T-helper 17 cell (primary cell): ENCODE results near the gene CRABP2. TPM values are rescaled to one million over a fixed set of nuclear protein-coding genes. Genes with fewer than 3 reads are reported as not detected.

Source experiments
- ATAC-seq: fragments of 150-1000 bp; cut with Tn5 transposase; 2 replicates; pipeline ENCODE4 v1.10.0; 2021; ENCODE audit warnings: mild to moderate bottlenecking, moderate library complexity
- DNase-seq, 3 donors: peaks; one replicate each; pipeline versions ENCODE4 v3.0.0 to v3.0.0-alpha.2; 2020 to 2021
- H3K9me3 ChIP-seq: one replicate; pipeline ENCODE4 v1.7.0; 2013; ENCODE audit warnings: low read length, mild to moderate bottlenecking; ENCODE audit not compliant: control insufficient read depth, poor library complexity, severe bottlenecking
- H3K27ac Mint-ChIP-seq: one replicate; pipeline ENCODE4 v1.8.0; 2022; ENCODE audit warnings: mild to moderate bottlenecking, moderate library complexity, mixed read lengths
- H3K27me3 Mint-ChIP-seq: one replicate; pipeline ENCODE4 v1.8.0; 2022; ENCODE audit warnings: mixed read lengths
- H3K36me3 Mint-ChIP-seq: one replicate; pipeline ENCODE4 v1.8.0; 2022; ENCODE audit warnings: low read depth, mixed read lengths
- H3K4me1 Mint-ChIP-seq: one replicate; pipeline ENCODE4 v1.8.0; 2022; ENCODE audit warnings: mild to moderate bottlenecking, mixed read lengths
- H3K4me3 Mint-ChIP-seq: one replicate; pipeline ENCODE4 v1.8.0; 2022; ENCODE audit warnings: mild to moderate bottlenecking, moderate library complexity, mixed read lengths
- total RNA-seq, 4 donors: library from RNA in 2 of 4; stranded (reverse) in 2 of 4; gene quantifications; one replicate each; pipeline ENCODE4 v1.2.3 and lab custom pipeline; 2022 to 2026

CRABP2 gene
- total RNA-seq, 2 donors from 2014 or later, result 1.5 to 4.5 TPM

DNA sequence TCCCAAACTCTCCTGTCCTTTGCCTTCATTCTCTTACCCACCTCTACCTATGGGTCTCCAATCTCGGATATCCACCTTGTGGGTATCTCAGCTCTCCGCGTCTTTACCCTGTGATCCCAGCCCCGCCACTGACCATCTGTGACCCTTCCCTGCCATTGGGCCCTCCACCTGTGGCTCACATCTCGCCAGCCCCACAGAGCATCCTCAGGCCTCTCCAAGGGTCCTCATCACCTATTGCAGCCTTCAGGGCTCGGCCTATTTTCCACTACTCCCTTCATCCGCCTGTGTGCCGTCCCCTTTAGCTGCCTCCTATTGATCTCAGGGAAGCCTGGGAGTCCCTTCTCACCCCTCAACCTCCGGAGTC, 52.4 kb downstream of the CRABP2 start:
- Mint-ChIP-seq H3K4me3 (no peak overlapping the region), H3K27ac (no peak overlapping the region), H3K4me1 (peaks cover 21% of the 10 kb centered on the region), H3K27me3 (peaks cover 92% of the 10 kb centered on the region), H3K36me3 (peaks cover 13% of the 10 kb centered on the region)
- ATAC-seq, result no peak
- no peaks in the 10 kb centered on the region for H3K9me3 ChIP-seq
- no peak for DNase-seq

DNA sequence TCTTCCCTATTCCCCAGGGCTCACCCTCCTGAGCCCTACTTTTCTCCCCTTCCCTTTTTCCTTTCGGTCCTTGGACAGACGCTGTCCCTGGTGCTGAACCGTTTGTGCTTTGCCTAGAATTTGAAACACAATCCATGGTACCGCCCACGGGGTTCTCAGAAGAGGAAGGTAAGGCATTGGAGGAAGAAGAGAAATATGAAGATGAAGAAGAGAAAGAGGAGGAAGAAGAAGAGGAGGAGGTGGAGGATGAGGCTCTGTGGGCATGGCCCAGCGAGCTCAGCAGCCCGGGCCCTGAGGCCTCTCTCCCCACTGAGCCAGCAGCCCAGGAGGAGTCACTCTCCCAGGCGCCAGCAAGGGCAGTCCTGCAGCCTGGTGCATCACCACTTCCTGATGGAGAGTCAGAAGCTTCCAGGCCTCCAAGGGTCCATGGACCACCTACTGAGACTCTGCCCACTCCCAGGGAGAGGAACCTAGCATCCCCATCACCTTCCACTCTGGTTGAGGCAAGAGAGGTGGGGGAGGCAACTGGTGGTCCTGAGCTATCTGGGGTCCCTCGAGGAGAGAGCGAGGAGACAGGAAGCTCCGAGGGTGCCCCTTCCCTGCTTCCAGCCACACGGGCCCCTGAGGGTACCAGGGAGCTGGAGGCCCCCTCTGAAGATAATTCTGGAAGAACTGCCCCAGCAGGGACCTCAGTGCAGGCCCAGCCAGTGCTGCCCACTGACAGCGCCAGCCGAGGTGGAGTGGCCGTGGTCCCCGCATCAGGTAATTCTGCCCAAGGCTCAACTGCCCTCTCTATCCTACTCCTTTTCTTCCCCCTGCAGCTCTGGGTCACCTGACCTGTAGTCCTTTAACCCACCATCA, 53.0 kb downstream of the CRABP2 start:
- DNase-seq, result no peak
- no peak overlapping the region for H3K4me3 Mint-ChIP-seq
- no peak overlapping the region for H3K27ac Mint-ChIP-seq

More for the DNA sequence above, 53.0 kb downstream of the CRABP2 start:
- H3K36me3 Mint-ChIP-seq, result peaks cover 13% of the 10 kb centered on the region
- peaks cover 14% of the 10 kb centered on the region for H3K4me1 Mint-ChIP-seq
- H3K9me3 ChIP-seq, result no peaks in the 10 kb centered on the region
- ATAC-seq, result no peak
- peaks cover 95% of the 10 kb centered on the region for H3K27me3 Mint-ChIP-seq

Other genes with a start within 250 kb of the CRABP2 start
- 100 to 1,000 TPM; 142 to 157 TPM for gene MEF2D, start 204.8 kb downstream of the CRABP2 start, total RNA-seq
- not detected for gene IQGAP3, start 133.0 kb downstream of the CRABP2 start, total RNA-seq
- gene TTC24, start 125.9 kb downstream of the CRABP2 start, total RNA-seq, result under 1 TPM in 1 of 2 donors, not detected in 1; 0.94 TPM
- 10 to 100 TPM; 27.5 to 32.0 TPM for gene NAXE, start 113.8 kb downstream of the CRABP2 start, total RNA-seq
- 10 to 100 TPM; 39.2 to 39.6 TPM for gene GPATCH4, start 104.1 kb downstream of the CRABP2 start, total RNA-seq
- under 1 TPM in 1 of 2 donors, not detected in 1; 0.35 TPM for gene HAPLN2, start 86.2 kb downstream of the CRABP2 start, total RNA-seq
- gene BCAN, start 63.5 kb downstream of the CRABP2 start, total RNA-seq, result not detected
- gene NES, start 28.2 kb downstream of the CRABP2 start, total RNA-seq, result not detected
- 10 to 100 TPM; 13.1 to 21.6 TPM for gene METTL25B, start 22.9 kb upstream of the CRABP2 start, total RNA-seq
- 10 to 100 TPM; 41.4 to 54.2 TPM for gene ISG20L2, start 23.2 kb upstream of the CRABP2 start, total RNA-seq
- 10 to 100 TPM; 18.7 to 25.1 TPM for gene MRPL24, start 35.5 kb upstream of the CRABP2 start, total RNA-seq
- 100 to 1,000 TPM in 1 of 2 donors, 10 to 100 TPM in 1; 75.3 to 100 TPM for gene HDGF, start 46.1 kb upstream of the CRABP2 start, total RNA-seq
- 10 to 100 TPM; 51.0 to 82.4 TPM for gene PRCC, start 62.0 kb upstream of the CRABP2 start, total RNA-seq
- 100 to 1,000 TPM; 129 to 137 TPM for gene SH2D2A, start 111.3 kb upstream of the CRABP2 start, total RNA-seq
- gene INSRR, start 153.5 kb upstream of the CRABP2 start, total RNA-seq, result not detected
- under 1 TPM; 0.34 to 0.67 TPM for gene NTRK1, start 155.3 kb upstream of the CRABP2 start, total RNA-seq
- gene PEAR1, start 188.1 kb upstream of the CRABP2 start, total RNA-seq, result 10 to 100 TPM in 1 of 2 donors, under 1 TPM in 1; 0.42 to 17.7 TPM
- not detected for gene LRRC71, start 215.0 kb upstream of the CRABP2 start, total RNA-seq